Gastrocnemius medialis (tissue), 4 donors: ENCODE data around the gene SSBP3.

ENCODE experiments used
- POLR2A ChIP-seq, 2 donors: fragments of 450-650 bp; IDR thresholded peaks; one replicate each; pipeline ENCODE4 v1.6.1; 2017; ENCODE audit warnings: antibody characterized with exemption in 2 of 2, mild to moderate bottlenecking in 2 of 2, moderate library complexity in 2 of 2
- TF ChIP-seq, protein P1 (sequence below), 5 experiments: fragments of 450-650 bp in 3 of 5; fragments of 200-600 bp in 2 of 5; sonication (generic) in 2 of 5; IDR thresholded peaks in 4 of 5; conservative IDR thresholded peaks in 1 of 5; 1 replicate in 4 of 5; 2 replicates in 1 of 5; pipeline ENCODE4 v1.5.1; 2016 to 2019; ENCODE audit warnings: antibody characterized with exemption in 5 of 5, mild to moderate bottlenecking in 3 of 5, moderate library complexity in 3 of 5

DNA sequence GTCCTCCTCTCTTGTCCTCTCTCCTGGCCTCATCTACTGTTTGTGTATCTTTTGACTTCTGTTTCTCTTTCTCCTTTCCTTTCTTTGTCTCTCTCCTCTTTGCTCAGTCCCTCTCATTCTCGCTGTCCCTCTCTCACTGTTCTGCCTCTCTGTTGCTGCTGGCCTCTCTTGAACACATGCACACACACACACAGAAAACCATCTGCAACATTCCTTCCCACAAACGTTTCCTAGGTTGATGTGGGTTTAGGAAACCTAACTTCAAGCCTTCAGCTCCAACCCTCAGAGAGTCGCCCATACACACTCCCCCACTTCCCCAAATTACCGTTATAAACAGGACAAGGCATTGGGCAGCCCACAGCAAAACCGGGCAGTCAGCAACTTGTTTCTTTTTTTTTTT, 10.9 kb upstream of the SSBP3 start:
- TF ChIP-seq, protein P1, sequence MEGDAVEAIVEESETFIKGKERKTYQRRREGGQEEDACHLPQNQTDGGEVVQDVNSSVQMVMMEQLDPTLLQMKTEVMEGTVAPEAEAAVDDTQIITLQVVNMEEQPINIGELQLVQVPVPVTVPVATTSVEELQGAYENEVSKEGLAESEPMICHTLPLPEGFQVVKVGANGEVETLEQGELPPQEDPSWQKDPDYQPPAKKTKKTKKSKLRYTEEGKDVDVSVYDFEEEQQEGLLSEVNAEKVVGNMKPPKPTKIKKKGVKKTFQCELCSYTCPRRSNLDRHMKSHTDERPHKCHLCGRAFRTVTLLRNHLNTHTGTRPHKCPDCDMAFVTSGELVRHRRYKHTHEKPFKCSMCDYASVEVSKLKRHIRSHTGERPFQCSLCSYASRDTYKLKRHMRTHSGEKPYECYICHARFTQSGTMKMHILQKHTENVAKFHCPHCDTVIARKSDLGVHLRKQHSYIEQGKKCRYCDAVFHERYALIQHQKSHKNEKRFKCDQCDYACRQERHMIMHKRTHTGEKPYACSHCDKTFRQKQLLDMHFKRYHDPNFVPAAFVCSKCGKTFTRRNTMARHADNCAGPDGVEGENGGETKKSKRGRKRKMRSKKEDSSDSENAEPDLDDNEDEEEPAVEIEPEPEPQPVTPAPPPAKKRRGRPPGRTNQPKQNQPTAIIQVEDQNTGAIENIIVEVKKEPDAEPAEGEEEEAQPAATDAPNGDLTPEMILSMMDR (IDR thresholded peaks at IDR 0.05 in 4 of 5, conservative IDR thresholded peaks at IDR 0.05 in 1 of 5): no peak
- no peak for TF ChIP-seq POLR2A (IDR thresholded peaks at IDR 0.05)
